Measurements from ENCODE around the gene NFIA.

The NFIA gene

GRCh38 chr1:61370177-61370912 lies 288.0 kb downstream of the NFIA start:
- no peak for TF ChIP-seq TAF1 (IDR thresholded peaks at IDR 0.05; ENCODE audit: low read depth)
- TF ChIP-seq MAX (IDR thresholded peaks at IDR 0.05) = no peak
- no peak for TF ChIP-seq USF1 (IDR thresholded peaks at IDR 0.05)
- no peak for TF ChIP-seq EP300 (IDR thresholded peaks at IDR 0.05; ENCODE audit: borderline replicate concordance)
- no peak for TF ChIP-seq EGR1 (IDR thresholded peaks at IDR 0.05)

GRCh38 chr1:61370913-61371279 lies 288.5 kb downstream of the NFIA start:
- TF ChIP-seq TCF12 (IDR thresholded peaks at IDR 0.05; ENCODE audit: low read depth) (no peak), YY1 (IDR thresholded peaks at IDR 0.05; ENCODE audit: low read depth) (no peak)

DNA sequence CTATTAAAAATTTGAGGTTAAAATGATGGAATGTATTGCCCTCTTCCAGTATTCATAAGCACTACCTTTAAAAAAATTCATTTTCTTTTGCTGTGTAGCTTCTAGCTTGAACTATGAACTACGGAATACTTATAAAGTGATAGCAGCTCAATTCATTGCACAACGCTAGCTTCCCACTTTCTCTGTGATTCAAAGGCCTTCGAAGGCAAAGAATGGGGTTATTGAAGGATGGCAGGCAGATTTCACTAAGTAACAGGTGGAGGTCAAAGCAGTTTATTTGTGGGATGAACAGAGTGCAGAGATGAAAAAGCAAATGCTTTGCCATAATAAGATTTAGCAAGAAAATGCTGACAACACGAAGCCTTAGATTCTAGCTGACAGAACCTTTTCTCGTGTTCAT lies 290.6 kb downstream of the NFIA start:
- TF ChIP-seq USF1 (IDR thresholded peaks at IDR 0.05) (no peak), FOXM1 (IDR thresholded peaks at IDR 0.05; ENCODE audit: borderline replicate concordance, low read depth) (no peak), REST (IDR thresholded peaks at IDR 0.05; ENCODE audit: low read depth) (no peak), CEBPB (IDR thresholded peaks at IDR 0.05) (no peak), EP300 (IDR thresholded peaks at IDR 0.05; ENCODE audit: borderline replicate concordance) (no peak)

DNA sequence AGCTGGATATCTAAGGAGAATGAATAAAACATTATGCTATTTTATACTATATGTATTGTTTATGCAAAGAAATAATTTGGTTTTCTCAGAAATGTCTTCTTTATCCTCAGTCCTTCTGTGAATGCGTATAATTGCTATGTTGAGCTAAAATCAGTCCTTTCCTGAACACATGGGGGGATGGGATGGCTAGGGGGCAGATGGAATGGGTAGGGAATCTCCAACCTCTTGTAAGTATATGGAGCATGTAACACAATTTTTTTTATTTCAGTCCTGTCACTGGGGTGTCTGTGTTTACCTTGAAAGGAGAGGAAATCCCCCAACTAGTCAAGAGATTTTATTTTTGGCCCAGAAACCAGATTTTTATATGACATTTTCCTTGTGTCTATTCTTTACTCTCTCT lies 291.8 kb downstream of the NFIA start:
- TF ChIP-seq EP300 (IDR thresholded peaks at IDR 0.05; ENCODE audit: borderline replicate concordance) = no peak
- TF ChIP-seq FOXM1 (IDR thresholded peaks at IDR 0.05; ENCODE audit: borderline replicate concordance, low read depth) = no peak
- TF ChIP-seq MAX (IDR thresholded peaks at IDR 0.05) = no peak
- TF ChIP-seq EGR1 (IDR thresholded peaks at IDR 0.05) = no peak
- no peak for TF ChIP-seq TEAD4 (IDR thresholded peaks at IDR 0.05)
- no peak for TF ChIP-seq CREB1 (IDR thresholded peaks at IDR 0.05; ENCODE audit: low read depth)
- no peak for TF ChIP-seq ZBTB7A (IDR thresholded peaks at IDR 0.05; ENCODE audit: low read depth)
- no peak for TF ChIP-seq TAF1 (IDR thresholded peaks at IDR 0.05; ENCODE audit: low read depth)
- no peak for TF ChIP-seq RAD21 (IDR thresholded peaks at IDR 0.05; ENCODE audit: low read depth)

GRCh38 chr1:61375082-61375880 lies 292.9 kb downstream of the NFIA start:
- TF ChIP-seq CEBPB (IDR thresholded peaks at IDR 0.05) (no peak), MAX (IDR thresholded peaks at IDR 0.05) (no peak)

- TF ChIP-seq USF1 (IDR thresholded peaks at IDR 0.05) (no peak), EP300 (IDR thresholded peaks at IDR 0.05; ENCODE audit: borderline replicate concordance) (no peak), TAF1 (IDR thresholded peaks at IDR 0.05; ENCODE audit: low read depth) (no peak), FOXM1 (IDR thresholded peaks at IDR 0.05; ENCODE audit: borderline replicate concordance, low read depth) (no peak), REST (IDR thresholded peaks at IDR 0.05; ENCODE audit: low read depth) (no peak), YY1 (IDR thresholded peaks at IDR 0.05; ENCODE audit: low read depth) (no peak), NFIC (IDR thresholded peaks at IDR 0.05) (no peak), CEBPB (IDR thresholded peaks at IDR 0.05) (no peak), TEAD4 (IDR thresholded peaks at IDR 0.05) (no peak), ZBTB7A (IDR thresholded peaks at IDR 0.05; ENCODE audit: low read depth) (no peak), EGR1 (IDR thresholded peaks at IDR 0.05) (no peak)
Measured at GRCh38 chr1:61376151-61376550, 293.8 kb downstream of the NFIA start.

All from Ishikawa (cell line).